GM12892 (cell line): Measurements from ENCODE around the gene CBLN1.

Experiments
- POLR2A ChIP-seq: IDR thresholded peaks from 2 replicates; pipeline ENCODE4 v1.6.1; 2011; ENCODE audit warnings: low read depth, low read length, control low read depth
- POLR2AphosphoS5 ChIP-seq: IDR thresholded peaks from 2 replicates; pipeline ENCODE4 v1.6.1; 2011; ENCODE audit warnings: low read depth, low read length, control low read depth
- TAF1 ChIP-seq: IDR thresholded peaks from 2 replicates; pipeline ENCODE4 v1.6.1; 2011; ENCODE audit warnings: low read depth, mild to moderate bottlenecking, control low read depth, low read length, borderline replicate concordance

GRCh38 chr16:49328325-49328724, 46.7 kb upstream of the CBLN1 start:
- TF ChIP-seq POLR2AphosphoS5: no peak
- no peak for TF ChIP-seq TAF1
- no peak for TF ChIP-seq POLR2A
